DMS53 treated with DMSO at 0.1 percent for 48 hours (cell line): Measurements from ENCODE around the gene EPG5.
"Not testable (repeated sequence)": the region's sequence is repeated elsewhere in the genome, so short reads cannot be mapped to it uniquely, and the experiment has no call there.

Experiments
- DNase-seq: peaks from one replicate; lab custom pipeline; 2025; ENCODE audit not compliant: unreplicated experiment; lab: John Stamatoyannopoulos, UW

Gene EPG5

DNA sequence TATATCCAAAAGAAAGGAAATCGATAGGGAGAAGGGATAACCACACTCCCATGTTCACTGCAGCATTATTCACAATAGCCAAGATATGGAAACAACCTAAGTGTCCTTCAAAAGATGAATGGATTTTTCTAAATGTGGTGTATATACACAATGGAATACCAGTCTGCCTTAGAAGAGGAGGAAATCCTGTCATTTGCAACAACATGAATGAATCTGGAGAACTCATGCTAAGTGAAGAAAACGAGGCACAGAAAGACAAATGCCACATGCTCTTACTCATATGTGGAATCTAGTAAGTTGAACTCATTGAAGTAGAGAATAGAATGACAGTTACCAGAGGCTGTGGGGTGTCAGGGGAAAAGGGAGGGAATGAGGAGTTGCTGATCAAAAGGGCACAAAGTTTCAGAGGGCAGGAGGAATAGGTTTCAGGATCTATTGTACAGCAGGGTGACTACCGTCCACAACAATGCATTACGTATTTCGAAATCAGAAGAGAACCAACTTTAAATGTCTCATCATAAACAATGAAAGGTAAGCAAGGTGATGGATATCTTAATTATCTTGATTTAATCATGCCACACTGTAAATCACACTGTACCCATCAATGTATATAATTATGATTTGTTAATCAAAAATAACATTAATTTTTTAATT, 95.6 kb downstream of the EPG5 start:
- no peak for DNase-seq

DNA sequence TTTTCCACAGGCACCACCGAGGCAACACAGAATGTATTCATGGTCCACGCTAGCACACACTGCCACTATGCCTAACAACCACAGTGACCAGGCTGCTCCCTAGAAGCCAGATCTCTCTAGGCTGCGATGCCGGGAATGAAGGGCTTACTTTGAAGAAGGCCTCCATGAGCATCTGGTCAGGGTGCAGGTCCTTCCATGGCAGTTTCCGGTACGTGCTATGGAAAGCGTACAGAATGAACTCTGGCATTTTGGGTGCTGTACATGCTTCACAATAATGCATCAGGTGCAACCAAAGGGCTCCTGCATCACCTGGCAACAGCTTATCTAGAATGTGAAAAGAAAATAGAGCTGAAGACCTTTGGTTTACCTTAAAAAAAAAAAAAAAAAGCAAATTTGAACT, 96.7 kb downstream of the EPG5 start:
- DNase-seq: no peak

DNA sequence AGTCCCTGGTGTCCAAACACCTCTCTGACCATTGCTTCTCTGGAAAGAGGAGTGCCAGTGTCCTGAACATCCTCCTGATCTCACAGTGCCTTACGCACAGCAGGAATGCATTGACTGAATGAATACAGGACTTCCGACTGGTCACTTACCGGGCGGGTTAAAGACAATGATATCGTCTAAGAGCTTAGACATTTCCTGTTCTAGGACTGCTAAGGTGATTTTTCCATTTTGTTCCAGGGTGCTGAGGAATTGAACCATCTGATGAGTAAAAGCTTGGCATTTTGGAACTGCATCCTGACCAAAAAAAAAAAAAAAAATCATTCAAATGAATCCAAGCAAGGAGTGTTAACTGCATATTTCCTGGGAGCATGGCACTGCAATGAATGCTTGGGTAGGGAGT, 101.7 kb downstream of the EPG5 start:
- no peak for DNase-seq

DNA sequence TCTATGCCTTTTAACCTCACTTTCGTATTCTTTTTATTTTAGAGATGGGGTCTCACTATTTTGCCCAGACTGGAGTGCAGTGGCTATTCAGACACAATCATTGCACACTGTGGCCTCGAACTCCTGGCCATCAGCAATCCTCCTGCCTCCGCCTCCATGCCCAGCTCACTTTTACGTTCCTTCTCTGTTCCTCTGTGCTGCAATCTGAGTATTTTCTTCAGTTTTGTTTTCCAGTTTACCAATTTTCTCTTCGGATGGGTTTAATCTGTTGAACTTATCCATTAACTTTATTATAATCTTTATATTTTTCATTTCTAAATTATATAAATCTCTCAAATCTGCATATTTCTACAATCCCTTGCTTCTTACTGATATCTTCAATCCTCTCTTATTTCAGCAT, 103.0 kb downstream of the EPG5 start:
- no peak for DNase-seq

DNA sequence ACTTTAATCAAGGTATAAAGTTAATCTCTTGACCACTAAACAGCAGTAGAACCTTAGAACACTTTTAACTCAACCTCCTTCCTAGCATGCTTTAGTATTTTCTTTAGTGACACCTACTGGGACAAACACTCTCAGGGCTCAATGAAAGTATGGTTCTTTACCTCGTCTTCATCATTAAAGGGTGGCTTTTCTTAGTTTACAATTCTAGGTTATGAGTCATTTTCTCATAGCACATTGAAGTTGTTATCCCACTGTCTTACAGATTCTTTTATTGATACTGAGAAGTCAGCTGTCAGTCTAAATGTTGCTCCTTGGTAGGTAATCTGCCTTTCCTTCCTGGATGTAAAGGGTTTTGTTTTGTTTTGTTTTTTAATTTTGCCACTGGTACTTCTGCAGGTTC, 103.7 kb downstream of the EPG5 start:
- DNase-seq: no peak

DNA sequence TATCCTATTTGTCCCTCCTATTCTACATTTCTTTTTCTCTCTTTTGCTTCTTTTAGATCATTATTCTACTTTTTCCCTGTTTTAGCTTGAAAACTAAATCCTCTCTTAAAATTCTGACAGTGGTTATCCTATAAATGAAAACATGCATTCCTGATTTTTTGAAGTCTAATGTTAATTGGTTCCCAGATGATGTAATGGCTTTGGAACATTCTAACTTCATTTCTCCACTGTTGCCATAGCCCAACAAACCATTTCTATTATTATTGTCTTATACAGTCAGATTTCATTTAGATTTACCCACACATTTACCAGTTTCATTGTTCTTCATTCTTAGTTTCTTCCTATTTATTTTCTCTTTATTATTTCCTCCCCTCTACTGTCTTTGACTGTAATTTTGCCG, 105.2 kb downstream of the EPG5 start:
- no peak for DNase-seq

DNA sequence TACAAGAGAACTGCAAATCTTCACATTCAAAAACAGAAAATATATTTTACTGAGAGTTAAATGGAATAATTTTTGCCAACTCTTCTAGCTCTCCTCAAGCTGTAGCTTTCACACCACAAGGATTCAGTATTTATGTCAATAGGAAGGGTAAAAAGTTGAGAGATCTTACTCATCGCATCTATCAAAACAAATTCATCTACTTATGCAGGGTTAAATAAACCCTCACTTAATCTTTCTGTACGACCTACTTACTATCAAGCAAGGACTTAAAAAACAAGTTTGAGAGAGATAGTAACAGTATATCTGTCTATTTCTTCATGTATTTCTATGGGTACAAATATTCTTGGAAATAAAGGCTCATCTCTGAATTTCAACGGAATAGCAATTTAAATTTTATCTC, 106.2 kb downstream of the EPG5 start:
- DNase-seq: no peak

DNA sequence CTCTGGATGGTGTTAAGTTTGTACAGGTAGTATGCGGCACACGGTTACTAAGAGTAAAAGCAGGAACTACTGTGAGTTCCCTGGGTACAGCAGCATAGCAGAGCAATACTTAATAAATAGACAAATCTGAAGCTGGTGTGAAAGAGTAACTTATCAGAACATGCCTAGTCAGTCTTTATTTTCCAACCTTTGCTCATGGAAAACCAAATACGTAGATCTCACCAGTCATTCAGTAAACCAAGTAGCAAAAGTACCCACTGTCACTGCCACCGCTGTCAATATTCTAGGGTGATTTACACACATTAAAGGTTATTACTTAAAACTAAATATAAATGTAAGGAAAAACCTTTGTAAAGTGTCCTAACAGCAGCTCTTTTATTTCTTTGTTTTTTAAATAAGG, 106.6 kb downstream of the EPG5 start:
- no peak for DNase-seq

DNA sequence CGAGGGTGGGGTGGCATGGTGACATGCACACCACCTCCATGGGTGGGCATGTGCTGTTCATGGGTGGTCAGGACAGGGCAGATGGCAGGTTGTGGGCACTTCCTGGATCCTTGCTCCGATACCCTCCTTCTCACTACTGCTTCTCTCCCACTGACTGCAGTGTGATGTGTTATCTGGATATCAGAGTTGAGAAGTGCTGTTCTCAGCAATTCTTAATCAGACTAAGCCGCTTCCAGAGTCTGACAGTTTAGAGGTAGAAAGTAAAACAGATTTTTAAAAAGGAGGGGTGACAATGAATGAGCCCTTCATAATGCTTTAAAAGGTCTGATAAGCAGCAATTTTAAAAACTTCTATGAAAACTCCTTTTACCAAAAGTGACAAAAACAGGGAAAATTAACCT, 107.8 kb downstream of the EPG5 start:
- no peak for DNase-seq

DNA sequence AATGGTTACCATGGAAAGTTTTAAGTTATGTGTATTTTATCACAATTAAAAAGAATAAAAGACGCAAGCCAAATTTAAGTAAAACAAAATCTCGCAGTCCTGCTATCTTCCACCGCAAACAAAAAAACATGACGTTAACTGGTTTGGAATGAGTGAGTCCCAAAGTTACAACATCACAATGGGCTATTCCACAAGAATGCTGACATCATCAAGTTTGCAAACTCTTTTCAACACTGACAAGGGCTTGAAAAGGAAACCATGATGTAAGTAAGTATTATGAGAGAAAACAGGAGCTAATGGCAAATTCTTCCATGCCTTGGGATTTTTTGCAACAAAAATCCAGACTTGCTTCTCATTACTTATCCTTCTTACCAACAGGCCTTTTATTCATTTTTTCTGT, 110.6 kb downstream of the EPG5 start:
- DNase-seq: no peak

DNA sequence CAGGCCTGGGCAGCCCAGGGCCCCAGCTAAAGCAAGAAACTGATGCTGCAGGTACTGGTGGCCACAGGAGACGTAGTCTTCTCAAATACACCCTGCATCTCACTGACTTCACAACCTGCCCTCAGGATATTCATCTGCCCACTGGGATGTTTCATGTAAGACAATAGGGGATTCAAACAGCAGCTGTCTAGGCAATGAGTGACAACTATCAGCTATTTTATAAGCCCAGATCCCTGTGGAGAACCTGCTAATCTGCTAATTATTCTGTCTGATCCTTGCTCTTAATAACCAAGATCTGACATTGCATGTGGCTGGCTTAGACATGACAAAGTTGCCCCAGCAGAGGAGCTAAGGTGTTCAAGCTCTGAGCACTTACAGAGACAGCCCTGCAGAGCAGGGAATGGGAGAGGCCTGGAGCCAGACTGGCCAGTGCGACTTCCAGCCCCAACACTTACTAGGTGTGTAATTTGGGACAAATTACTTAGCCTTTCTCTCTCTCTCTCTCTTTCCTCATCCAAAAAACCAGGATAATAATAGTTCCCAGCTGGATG, 113.0 kb downstream of the EPG5 start:
- DNase-seq: no peak

DNA sequence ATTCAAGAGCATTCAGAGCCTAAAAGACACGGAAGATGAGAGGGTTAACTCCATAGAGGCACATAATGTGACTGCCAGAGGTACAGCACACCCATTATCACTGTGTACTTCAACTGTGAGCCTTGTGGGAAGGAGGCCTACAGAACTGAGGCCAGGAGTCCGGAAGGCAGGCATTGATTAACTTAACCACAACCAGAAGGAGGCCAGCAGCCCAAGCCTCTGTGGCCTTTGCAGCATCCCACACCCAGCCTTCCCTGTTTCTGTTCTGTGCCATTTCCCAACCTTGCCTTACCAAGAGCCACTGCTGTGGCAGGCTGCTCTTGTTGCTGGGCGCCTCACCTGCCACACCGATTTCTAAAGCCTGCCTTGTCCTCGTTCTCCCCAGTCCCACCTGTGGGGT, 114.5 kb downstream of the EPG5 start:
- DNase-seq: no peak

DNA sequence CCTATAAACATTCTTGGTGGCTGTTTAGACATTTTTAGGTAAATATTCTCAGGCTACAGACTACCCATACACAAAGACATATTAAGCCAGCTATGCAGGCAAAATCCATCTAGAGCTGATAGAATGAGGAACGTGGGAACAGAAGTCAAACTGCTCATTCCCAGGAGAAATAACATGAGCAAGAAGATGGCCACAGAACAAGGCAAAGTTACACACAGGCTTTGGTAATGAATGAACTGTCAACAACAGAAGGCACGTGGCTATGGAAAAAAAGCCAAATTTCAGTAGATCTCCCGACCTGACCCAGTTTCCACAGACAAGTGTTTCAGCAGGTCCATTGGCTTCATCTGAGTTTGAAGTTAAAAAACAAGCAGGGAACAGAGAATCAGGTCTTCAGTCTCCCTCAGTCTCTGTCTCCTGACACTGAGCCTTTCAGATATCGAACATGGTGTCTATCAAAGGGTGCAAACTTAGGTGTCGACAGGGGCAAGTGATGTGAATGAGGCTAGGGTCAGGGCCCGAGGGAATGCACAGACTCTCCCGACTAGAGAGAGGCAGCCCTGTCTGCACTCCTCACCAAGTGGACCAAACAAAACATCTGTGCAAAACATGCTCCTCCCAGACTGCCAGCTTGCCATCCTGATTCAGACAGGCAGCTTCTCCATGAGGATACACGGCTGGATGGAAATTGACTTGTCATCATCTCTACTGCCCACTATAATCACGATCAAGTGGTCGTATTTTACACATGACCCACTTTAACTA, 115.8 kb downstream of the EPG5 start:
- DNase-seq: no peak

DNA sequence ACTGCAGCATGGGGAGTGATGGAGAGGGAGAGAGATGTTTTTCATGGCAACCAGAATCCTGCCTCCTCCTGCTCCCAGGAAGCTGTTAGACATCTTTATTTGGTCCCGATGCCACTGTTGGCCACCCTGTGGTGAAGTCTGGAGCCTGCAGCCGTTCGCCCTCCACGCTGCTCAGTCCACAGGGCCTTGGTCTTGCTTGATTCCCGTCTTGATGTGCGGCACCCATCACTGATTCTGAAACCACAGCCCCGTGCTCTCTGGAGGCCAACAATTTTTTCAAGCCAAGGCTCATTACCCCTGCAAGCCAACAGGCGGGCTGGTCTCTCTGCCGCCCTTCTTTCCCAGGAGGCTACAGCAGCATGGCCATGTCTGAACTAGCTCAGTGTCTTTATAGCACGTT, 117.1 kb downstream of the EPG5 start:
- DNase-seq: no peak

DNA sequence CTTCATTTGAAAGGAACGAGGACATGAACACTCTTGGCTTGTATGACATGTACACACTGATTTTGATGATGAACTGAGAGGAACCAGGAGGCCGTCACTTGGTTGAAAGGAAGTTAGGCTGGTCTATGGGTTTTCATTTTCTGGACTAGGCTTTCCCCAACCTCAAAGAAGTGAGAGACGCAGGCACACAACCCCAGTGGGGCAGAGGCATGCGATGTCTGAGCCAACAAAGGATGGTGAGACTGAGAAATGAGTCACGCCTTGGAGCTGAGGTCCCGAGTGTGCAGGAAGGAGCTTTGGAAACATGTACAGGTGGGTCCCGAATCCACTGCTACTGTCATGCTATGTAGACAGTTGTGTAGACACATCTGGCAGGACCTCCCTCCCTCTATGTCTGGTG, 117.6 kb downstream of the EPG5 start:
- no peak for DNase-seq

DNA sequence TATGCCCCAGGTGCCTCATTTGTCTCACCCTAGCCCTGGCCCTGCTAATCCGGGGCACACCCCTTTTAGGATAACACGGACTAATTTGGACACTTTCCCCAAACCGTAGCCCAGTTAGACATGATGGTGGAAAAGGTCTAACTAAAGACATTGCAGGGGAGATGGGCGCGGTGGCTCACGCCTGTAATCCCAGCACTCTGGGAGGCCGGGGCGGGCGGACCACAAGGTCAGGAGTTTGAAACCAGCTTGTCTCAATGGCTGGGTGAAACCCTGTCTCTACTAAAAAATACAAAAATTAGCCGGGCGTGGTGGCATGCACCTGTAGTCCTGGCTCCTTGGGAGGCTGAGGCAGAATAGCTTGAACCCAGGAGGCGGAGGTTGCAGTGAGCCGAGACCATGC, 118.5 kb downstream of the EPG5 start:
- DNase-seq: not testable (repeated sequence)

DNA sequence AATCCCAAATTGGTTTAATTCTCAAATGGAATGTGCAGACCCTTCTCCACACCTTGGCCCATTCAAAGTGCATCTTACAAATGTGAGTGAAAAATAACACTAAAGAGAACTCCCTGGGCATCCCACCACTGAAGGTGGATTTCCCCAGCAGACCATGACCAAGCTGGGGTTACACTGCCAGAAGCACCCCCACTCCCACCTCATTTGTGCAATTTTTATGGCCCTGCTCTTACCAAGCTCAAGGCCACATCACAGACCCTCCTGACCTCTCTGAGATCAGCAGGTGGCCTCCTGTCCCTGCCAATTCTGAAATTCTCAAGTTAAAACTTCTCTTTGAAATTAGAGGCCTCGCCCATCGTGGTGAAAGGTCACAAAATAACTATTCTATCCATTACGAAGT, 120.0 kb downstream of the EPG5 start:
- no peak for DNase-seq

DNA sequence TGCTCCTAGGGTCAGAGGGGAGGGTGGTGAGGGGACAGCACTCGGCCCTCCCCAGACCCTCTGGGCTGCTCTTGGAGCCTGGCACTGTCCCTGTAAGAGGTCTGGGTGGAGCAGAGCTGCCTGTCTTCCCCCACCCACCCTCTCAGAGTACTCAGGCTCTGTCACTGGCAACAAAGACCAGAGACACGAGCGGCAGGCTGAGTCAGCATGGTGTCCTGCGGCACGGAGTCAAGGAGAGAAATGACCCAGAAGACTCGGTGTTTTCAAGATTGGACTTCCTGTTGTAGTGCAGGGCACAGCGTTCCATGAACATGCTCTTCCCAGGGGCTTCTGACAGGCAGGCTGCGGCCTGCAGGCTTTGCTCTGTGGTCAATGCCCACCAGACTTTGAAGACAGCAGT, 121.7 kb downstream of the EPG5 start:
- no peak for DNase-seq

DNA sequence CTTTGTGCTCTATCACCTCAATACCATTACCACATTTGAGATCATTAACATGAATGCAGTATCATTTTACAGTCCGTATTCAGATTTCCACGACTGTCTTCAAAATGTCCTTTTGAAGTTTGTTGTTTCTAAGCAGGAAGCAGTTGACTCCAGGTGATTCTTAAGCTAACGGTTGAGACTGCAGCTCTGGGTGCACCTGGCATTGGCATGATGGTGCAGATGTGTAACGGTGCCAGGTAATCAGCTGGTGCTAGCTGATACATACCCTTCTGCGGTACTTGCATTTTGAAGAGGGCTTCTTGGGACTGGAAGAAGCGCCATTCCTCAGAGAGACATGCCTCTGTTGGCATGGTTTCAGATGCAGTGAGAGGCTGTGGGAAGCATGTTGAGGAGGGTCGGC, 122.2 kb downstream of the EPG5 start:
- DNase-seq: no peak

DNA sequence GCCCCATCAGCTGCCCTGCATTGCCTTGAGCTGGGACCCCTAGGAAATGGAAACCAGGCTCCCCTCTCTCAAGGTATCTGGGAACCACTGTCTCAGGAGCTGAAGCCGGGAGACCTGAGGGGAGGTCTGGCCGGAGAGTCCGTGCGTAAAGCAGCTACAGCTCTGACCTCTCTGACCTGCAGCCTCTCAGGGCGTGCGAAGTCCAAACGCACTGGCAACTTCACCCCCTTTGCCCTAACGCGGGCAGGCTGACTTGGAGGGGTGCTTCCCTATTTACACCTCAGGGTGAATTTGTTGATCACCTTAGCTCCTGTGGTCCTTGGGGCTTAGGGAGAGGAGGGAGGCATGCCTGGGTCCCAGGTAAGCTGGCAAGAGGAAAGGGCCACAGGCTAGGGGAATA, 124.1 kb downstream of the EPG5 start:
- no peak for DNase-seq

DNA sequence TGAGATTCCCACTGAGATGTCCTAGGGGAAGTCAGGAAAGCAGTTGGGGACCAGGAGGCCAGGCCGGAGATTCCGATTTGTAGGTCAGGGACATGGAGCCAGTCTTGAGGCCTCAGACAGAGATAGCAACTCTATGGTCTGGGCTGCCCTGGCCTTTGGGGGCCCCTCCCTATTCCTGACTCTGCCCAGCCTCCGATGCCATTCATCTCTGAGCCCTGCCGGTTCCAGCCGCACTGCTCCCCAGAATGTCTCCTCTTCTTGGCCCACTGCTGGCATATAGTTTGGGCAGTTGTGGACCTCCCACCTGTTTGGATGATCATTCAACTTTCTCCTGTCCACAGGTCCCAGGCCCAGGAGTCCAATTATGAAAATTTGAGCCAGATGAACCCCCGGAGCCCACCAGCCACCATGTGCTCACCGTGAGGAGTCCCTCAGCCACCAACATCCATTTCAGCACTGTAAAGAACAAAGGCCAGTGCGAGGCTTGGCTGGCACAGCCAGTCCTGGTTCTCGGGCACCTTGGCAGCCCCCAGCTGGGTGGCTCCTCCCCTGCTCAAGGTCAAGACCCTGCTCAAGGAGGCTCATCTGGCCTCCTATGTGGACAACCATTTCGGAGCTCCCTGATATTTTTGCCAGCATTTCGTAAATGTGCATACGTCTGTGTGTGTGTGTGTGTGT, 125.2 kb downstream of the EPG5 start:
- DNase-seq: no peak
